GM12891 (cell line): ENCODE results near the gene PPBP.

Source experiments
- PAX5 ChIP-seq: IDR thresholded peaks from 2 replicates; pipeline ENCODE4 v1.6.1; 2011; ENCODE audit warnings: low read length, moderate library complexity, mild to moderate bottlenecking; ENCODE audit not compliant: insufficient read depth, severe bottlenecking
- POLR2A ChIP-seq: IDR thresholded peaks from 2 replicates; pipeline ENCODE4 v1.6.1; 2011; ENCODE audit warnings: low read depth, low read length, control low read depth
- POLR2AphosphoS5 ChIP-seq: IDR thresholded peaks from 2 replicates; pipeline ENCODE4 v1.6.1; 2011; ENCODE audit warnings: low read depth, low read length, control low read depth
- POU2F2 ChIP-seq: IDR thresholded peaks from 2 replicates; pipeline ENCODE4 v1.6.1; 2011; ENCODE audit warnings: low read depth, mild to moderate bottlenecking, control low read depth, low read length, moderate library complexity
- SPI1 ChIP-seq: IDR thresholded peaks from 2 replicates; pipeline ENCODE4 v1.6.1; 2011; ENCODE audit warnings: low read depth, low read length, control low read depth
- TAF1 ChIP-seq: IDR thresholded peaks from 2 replicates; pipeline ENCODE4 v1.6.1; 2011; ENCODE audit warnings: low read depth, low read length, control low read depth

GRCh38 chr4:73988061-73988460 lies at the start of gene PPBP:
- no peak for TF ChIP-seq POLR2AphosphoS5
- TF ChIP-seq POLR2A, result no peak
- no peak for TF ChIP-seq TAF1
- no peak for TF ChIP-seq SPI1
- TF ChIP-seq PAX5, result no peak
- TF ChIP-seq POU2F2, result no peak
